Stimulated activated naive CD8-positive, alpha-beta T cell treated with anti-CD3 and anti-CD28 coated beads, Interleukin-15, amount 100 ng/mL, for 72 hours (primary cell): ENCODE measurements around the gene ASTN2.

Source experiments
- ATAC-seq: fragments of 150-1000 bp; cut with Tn5 transposase; 2 replicates; pipeline ENCODE4 v1.10.0; 2021; ENCODE audit warnings: mild to moderate bottlenecking, moderate library complexity
- DNase-seq, 2 donors: peaks; one replicate each; pipeline ENCODE4 v3.0.0; 2021 to 2022
- H3K27ac Mint-ChIP-seq, 2 donors: one replicate each; pipeline ENCODE4 v1.8.0; 2022; ENCODE audit warnings: mild to moderate bottlenecking in 2 of 2, mixed read lengths in 2 of 2, moderate library complexity in 2 of 2
- H3K27me3 Mint-ChIP-seq: one replicate; pipeline ENCODE4 v1.8.0; 2022; ENCODE audit warnings: mixed read lengths
- H3K4me1 Mint-ChIP-seq: one replicate; pipeline ENCODE4 v1.8.0; 2022; ENCODE audit warnings: mild to moderate bottlenecking, mixed read lengths
- H3K4me3 Mint-ChIP-seq, 2 donors: one replicate each; pipeline ENCODE4 v1.8.0; 2022; ENCODE audit warnings: mild to moderate bottlenecking in 2 of 2, mixed read lengths in 2 of 2, moderate library complexity in 1 of 2
- H3K9me3 Mint-ChIP-seq, 2 donors: one replicate each; pipeline ENCODE4 v1.8.0; 2022; ENCODE audit warnings: mixed read lengths in 2 of 2

The ASTN2 gene

DNA sequence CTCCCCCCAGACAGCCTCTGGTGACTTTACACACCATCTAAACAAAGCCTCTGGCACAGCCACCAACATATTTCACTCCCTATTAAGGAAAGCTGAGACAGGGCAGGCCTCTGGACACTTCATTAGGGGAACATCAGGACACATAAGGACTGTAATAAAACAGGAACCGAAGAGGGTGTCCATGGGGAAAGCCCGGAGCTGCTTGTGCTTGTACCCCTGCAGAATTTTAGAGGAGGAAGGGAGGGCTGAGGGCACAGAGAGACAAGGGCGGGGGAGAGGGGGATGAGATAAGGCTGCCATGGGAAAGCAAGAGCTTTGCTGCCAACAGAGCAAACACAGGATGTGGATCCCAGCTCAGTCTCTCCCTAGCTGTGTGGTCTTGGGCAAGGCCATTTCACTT, 138.4 kb downstream of the ASTN2 start:
- H3K4me1 Mint-ChIP-seq = no peaks in the 10 kb centered on the region
- no peak overlapping the region for H3K4me3 Mint-ChIP-seq
- no peak overlapping the region for H3K27ac Mint-ChIP-seq
- DNase-seq (no peak), ATAC-seq (no peak)
- peaks cover 9 to 10% of the 10 kb centered on the region in 2 donors for H3K9me3 Mint-ChIP-seq
- H3K27me3 Mint-ChIP-seq = no peaks in the 10 kb centered on the region

DNA sequence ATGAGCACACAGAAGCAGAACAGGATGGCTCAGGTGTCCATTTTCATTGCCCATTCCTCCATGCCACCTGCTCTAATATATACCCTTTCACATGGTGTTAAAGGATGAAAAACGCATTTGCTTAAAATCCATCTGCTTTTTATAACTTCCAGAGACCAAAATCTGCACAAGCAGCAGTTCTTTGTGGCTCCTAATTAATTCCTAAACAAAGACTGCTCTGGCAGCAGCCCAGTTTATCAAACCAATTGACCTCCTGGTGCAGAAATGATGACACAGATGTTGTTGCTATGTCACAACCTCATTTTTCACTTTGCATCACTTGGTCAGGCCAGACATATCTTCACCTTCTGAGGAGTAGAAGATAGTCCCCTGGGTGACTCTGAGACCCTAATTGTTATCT, 141.2 kb downstream of the ASTN2 start:
- Mint-ChIP-seq H3K27me3 (no peaks in the 10 kb centered on the region), H3K9me3 (peaks cover 0 to 15% of the 10 kb centered on the region in 2 donors), H3K27ac (no peak overlapping the region), H3K4me3 (no peak overlapping the region), H3K4me1 (no peaks in the 10 kb centered on the region)
- ATAC-seq (no peak), DNase-seq (no peak)

DNA sequence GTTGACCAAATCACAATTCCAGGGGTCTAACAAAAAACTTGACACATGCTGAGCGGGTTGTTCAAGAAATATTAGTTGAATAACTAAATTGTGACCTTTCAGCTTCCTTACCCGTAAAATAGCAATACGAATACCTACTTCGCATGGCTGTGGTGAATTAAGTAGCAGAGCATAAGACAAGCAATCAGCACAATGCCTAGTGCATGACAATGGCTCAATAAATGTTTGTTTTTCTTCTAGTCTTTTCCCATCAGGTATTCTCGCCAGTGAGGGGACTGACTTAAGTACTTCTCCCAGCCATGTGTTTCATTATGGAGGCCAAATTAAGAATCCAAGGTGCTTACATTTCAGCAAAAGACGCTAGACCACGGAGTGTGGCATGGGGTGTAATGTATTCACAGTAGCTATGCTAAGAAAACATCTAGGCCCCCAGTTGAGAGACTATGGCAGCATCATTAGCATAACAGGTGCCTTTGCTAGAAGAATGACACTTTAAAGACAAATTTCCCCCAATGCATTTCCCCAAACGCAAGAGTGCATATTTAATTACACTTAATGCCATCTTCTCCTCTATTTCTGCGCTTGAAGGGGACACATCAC, 145.9 kb downstream of the ASTN2 start:
- no peak for ATAC-seq
- no peak for DNase-seq
- Mint-ChIP-seq H3K27ac (no peak overlapping the region), H3K9me3 (peaks cover 0 to 15% of the 10 kb centered on the region in 2 donors), H3K27me3 (no peaks in the 10 kb centered on the region), H3K4me3 (no peak overlapping the region), H3K4me1 (no peaks in the 10 kb centered on the region)

DNA sequence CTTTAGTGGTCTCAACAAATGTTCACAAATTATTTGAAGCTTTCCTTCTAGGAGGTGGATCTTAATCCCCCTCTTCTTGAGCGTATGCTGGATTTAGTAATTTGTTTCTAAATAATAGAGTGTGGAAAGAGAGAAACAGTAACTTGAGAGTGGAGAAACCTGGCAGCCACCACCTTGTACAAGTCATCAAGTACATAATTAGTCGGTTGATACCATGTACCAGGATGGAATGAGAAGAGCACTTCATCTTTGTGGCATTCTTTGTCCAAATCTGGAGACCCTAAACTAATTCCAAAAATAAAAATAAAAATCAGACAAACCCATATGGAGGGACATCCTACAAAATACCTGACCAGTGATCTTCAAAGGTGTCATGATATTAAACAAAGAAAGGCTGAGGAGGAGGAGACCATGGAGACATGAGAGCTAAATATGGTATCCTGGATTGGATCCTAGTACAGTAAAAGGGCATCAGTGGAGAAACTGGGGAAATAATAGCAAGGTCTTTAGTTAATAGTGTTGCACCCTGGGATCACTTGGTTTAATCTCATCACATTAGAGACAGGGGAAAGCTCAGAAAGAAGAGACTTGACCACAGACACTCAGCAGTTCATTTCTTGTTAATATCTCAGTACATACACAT, 147.9 kb downstream of the ASTN2 start:
- Mint-ChIP-seq H3K27me3 (peaks cover 6% of the 10 kb centered on the region), H3K9me3 (peaks cover 4 to 8% of the 10 kb centered on the region in 2 donors), H3K27ac (no peak overlapping the region), H3K4me3 (no peak overlapping the region), H3K4me1 (no peaks in the 10 kb centered on the region)
- ATAC-seq (no peak), DNase-seq (no peak)

DNA sequence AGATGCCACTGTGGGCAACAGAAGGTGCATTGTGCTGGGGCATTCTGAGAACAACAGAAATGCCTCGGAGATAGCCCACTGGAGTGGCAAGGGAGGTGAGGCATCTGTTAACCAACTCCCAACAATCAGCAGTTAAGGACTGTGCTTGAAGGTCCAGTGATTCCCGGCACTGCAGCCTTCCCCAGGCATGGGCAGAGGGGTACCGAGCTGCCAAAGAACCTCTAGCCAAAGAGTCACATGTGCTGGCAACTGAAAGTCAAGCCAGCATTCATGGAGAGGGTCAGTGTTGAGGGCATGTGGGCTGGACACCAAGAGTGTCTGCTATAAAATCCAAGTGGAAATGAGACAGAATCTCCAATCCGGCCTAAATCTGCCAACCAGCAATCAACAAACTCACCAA, 149.6 kb downstream of the ASTN2 start:
- Mint-ChIP-seq H3K4me3 (no peak overlapping the region), H3K27ac (no peak overlapping the region), H3K4me1 (no peaks in the 10 kb centered on the region), H3K27me3 (peaks cover 6% of the 10 kb centered on the region), H3K9me3 (peaks cover 0 to 8% of the 10 kb centered on the region in 2 donors)
- no peak for ATAC-seq
- DNase-seq = no peak

DNA sequence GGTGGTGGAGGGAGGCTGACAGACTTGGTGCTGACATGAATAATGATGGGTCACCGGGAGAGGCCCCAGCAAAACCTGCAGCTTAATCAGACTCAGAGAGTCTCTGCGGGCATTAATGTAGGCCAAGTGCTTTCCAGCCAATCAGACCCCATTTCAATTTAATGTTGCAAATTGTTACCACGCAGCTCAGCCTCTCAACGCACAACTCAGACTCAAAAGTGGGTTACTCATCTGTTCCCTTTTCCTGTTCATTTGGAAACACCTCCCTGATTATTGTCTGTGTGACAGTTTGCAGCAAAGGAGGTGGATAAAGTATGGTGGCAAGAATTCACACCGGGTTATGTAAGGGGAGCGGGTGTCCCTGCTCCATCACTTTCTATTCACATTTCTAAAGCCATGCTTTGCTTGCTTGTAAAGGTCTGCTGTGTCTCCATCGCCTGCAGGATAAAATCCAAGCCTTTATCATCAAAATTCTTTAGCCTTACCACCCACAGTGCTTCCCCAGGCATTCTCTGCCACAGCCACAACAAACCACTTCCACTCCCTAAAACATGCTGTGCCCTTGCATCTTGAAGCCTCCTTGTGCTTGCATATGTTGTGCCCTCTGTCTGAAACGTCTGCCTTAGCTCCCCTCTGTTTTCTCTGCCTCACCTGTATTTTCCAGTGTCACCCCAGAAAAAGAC, 156.5 kb downstream of the ASTN2 start:
- Mint-ChIP-seq H3K4me3 (no peak overlapping the region), H3K27me3 (peaks cover 6% of the 10 kb centered on the region), H3K27ac (no peak overlapping the region), H3K4me1 (no peaks in the 10 kb centered on the region), H3K9me3 (peaks cover 0 to 8% of the 10 kb centered on the region in 2 donors)
- no peak for DNase-seq
- no peak for ATAC-seq

DNA sequence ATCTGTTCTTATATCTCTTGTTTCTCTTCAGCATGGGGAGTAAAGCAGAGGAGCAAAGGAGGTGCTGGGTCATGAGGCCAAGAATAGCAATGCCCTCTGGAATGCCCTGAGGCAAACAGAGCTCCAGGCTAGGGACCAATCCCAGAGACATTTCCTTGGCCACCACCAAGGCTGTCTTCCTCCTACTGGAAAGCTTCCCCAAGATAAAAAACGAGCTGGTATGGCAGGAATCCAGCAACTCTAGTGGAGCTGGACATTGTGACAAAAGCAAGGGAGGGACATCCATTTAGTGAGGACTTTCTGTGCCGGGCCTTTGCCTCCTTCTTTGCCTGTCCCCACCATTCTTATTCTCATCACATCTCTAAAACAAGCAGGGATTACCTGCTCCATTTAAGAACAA, 161.6 kb downstream of the ASTN2 start:
- Mint-ChIP-seq H3K4me3 (no peak overlapping the region), H3K27me3 (no peaks in the 10 kb centered on the region), H3K4me1 (no peaks in the 10 kb centered on the region), H3K27ac (peak overlapping the region in 1 of 2 donors; percentile 12), H3K9me3 (peaks cover 8 to 15% of the 10 kb centered on the region in 2 donors)
- DNase-seq = no peak
- ATAC-seq = no peak

DNA sequence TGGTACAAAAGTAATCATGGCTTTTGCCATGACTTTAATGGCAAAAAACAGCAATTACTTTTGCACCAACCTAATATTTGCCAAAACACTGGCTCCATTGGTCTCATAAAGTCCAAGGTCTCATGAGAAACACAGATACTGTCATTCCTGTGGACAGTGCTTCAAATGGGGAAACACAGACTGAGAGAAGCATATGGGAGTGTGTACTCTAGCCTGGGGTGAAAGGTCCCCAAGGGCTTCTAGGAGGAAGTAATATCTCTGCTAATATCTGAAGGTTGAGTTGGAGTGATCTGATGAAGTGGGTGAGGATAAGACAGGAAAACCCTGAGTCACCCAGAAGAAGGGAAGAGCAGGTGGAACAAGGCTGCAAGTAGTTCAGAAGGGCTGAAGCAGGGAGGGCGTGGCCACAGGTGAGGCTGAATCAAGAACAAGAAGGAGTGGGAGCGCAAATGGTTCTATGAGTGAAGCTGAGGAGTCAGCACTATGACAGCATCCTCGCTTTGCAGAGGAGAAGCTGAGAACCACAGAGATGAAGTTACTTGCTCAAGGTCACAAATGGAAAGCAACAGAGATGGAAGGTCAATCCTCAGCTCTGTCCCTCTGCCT, 164.1 kb downstream of the ASTN2 start:
- ATAC-seq = no peak
- Mint-ChIP-seq H3K27ac (no peak overlapping the region), H3K9me3 (peaks cover 8 to 23% of the 10 kb centered on the region in 2 donors), H3K4me1 (no peaks in the 10 kb centered on the region), H3K27me3 (no peaks in the 10 kb centered on the region), H3K4me3 (no peak overlapping the region)
- no peak for DNase-seq

DNA sequence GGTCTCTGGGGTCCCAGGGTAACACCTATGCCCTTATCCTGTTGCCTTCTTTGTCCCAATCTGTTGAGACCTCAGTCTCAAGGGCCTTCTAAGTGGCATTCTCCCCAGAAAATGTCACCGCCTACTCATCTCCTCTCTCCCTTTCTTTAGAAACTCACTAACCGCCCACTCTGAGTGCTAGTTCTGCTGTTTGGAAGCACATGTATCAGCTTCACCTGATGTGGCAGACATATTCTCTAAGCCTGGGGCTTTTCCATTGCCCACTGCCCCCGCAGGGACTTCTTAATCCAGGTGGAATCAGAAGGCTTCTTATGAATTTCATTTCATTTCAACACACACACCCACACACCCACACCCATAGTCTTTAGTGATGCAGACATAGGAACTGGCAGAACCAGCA, 165.1 kb downstream of the ASTN2 start:
- no peak overlapping the region for H3K27ac Mint-ChIP-seq
- DNase-seq = no peak
- H3K4me1 Mint-ChIP-seq = no peaks in the 10 kb centered on the region
- H3K27me3 Mint-ChIP-seq = no peaks in the 10 kb centered on the region
- no peak for ATAC-seq
- peaks cover 8 to 28% of the 10 kb centered on the region in 2 donors for H3K9me3 Mint-ChIP-seq
- no peak overlapping the region for H3K4me3 Mint-ChIP-seq

DNA sequence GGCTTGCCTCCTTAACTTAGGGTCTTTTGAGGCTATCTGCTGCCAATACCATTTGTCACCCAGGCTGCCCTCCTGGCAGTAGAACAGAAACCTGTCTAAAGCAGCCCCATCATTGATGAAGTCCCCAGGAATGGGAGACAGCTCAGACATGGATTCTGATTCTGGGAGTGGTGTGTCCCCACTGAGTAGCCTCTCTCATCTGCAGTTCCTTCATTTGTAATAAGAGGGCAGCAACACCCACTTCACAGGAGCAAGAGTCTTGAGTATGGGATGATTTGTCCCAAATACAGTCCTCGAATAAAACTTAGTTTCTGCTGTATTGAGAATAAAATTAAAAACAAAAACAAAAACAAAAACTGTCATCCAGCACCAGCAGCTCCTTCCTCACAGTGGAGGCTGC, 167.6 kb downstream of the ASTN2 start:
- ATAC-seq (no peak), DNase-seq (no peak)
- Mint-ChIP-seq H3K27ac (no peak overlapping the region), H3K4me1 (no peaks in the 10 kb centered on the region), H3K9me3 (peaks cover 8 to 28% of the 10 kb centered on the region in 2 donors), H3K27me3 (no peaks in the 10 kb centered on the region), H3K4me3 (no peak overlapping the region)

DNA sequence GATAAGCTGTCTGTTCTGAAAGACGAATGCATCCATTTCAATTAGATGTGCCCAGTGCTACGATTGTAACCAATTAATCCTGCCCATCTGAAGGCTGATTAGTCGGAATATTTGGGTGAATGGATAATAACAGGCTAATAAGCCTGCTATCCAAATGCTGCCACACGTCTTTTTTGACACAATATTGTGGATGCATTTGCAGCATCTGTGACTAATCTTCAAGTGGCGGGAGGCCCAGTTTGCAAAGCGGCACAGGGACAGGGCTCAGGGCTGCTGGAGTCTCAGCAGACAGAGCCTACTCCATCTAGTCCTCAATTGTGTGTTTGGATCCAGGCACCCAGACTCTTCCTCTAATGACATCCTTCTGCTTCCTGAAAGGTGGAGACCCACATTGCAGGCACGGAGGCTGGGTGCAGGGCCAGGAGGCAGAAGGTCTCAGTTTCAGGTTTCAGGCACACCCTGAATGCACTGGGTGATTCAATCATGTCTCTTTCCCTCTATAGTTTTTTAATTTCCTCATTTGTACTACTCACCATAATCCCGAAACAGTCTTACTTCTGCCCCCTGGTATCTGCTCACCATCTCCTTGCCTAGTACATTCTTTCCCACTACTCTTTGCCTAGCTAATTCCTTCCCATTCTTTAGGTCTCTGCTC, 169.6 kb downstream of the ASTN2 start:
- no peak for ATAC-seq
- H3K27me3 Mint-ChIP-seq = no peaks in the 10 kb centered on the region
- DNase-seq = no peak
- no peaks in the 10 kb centered on the region for H3K4me1 Mint-ChIP-seq
- no peak overlapping the region for H3K27ac Mint-ChIP-seq
- peaks cover 4 to 33% of the 10 kb centered on the region in 2 donors for H3K9me3 Mint-ChIP-seq
- H3K4me3 Mint-ChIP-seq = no peak overlapping the region

DNA sequence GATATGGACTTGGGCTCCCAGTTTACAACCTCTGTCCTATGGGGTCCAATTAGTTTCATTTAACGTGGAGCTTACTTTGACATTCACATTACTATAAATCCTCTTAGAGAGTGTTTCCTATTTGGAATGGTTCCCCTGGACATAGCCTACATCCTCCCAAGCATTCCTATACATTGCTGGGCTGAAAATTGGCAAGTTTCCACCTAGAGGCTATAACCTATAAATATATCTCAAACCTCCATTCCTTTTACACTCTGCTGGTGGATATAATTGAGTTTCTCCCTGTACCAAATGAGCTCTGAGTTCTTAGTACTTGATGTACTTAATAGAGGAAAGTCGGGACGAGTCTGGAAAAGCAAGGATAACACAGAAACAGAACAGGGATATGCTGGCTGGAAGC, 172.8 kb downstream of the ASTN2 start:
- Mint-ChIP-seq H3K9me3 (peaks cover 0 to 25% of the 10 kb centered on the region in 2 donors), H3K4me3 (no peak overlapping the region), H3K27ac (no peak overlapping the region), H3K4me1 (no peaks in the 10 kb centered on the region), H3K27me3 (no peaks in the 10 kb centered on the region)
- DNase-seq (no peak), ATAC-seq (no peak)

DNA sequence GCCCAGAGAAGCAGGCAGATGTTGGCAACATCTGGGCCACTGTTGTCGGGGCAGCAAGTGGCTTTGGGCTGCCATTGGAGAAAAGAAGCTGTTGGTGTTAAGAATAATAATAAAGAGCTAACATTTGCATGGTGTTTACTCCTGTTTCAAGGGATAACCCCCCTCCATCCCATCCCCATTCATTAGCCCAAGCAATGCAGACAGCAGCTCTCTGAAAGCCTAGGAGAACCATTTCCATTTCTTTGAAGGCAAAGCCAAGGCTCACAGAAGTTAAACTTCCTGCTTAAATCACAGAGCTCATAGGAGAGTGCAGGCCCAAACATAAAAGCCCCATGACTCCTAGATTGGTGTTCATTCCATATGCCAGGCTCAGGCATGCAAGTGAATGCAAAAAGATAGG, 175.4 kb downstream of the ASTN2 start:
- Mint-ChIP-seq H3K4me1 (no peaks in the 10 kb centered on the region), H3K27me3 (no peaks in the 10 kb centered on the region), H3K4me3 (no peak overlapping the region), H3K27ac (no peak overlapping the region), H3K9me3 (peaks cover 0 to 17% of the 10 kb centered on the region in 2 donors)
- no peak for DNase-seq
- no peak for ATAC-seq

DNA sequence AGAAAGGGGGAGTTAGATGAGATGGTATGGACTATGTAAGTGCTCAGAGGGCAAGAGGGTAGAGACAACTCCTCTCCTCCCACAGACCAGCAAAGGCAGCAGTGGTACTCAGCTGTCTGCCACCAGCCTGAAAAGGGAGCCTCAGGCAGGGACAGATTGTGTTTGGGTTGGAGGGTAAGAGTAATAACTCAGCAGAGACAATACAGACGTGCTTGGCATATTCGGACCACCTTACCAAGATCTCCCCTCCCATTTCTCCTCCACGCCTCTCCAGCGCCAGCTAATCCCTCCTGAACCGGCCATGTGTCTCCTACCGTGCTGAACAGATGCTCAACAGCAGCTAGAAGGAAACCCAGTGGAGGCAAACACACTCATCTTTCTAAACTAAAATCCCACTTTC, 180.8 kb downstream of the ASTN2 start:
- Mint-ChIP-seq H3K4me1 (no peaks in the 10 kb centered on the region), H3K27ac (no peak overlapping the region), H3K4me3 (no peak overlapping the region), H3K9me3 (peaks cover 0 to 5% of the 10 kb centered on the region in 2 donors), H3K27me3 (no peaks in the 10 kb centered on the region)
- DNase-seq = no peak
- no peak for ATAC-seq

DNA sequence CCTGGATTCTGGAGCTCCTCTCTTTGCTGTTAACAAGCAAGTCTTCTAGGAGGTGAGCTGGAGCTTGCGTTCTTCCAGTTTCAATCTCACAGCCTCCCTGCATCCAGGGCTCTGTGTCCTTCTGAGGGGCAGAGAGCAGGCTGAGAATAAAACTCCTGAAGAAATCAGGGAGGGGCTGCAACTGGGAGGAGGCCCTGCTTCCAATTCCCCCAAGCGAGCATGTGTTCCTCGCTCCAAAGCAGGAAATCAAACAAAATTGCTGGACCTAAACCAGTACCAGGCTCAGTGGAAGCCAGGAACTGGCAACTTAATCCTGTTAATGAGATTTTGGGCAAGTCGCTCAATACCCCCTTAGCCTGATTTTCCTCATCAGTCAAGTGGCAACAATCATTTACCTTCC, 181.8 kb downstream of the ASTN2 start:
- ATAC-seq (no peak), DNase-seq (no peak)
- peak overlapping the region in 1 of 2 donors; percentile 4 for H3K27ac Mint-ChIP-seq
- no peaks in the 10 kb centered on the region for H3K27me3 Mint-ChIP-seq
- no peaks in the 10 kb centered on the region for H3K4me1 Mint-ChIP-seq
- H3K9me3 Mint-ChIP-seq = peaks cover 0 to 8% of the 10 kb centered on the region in 2 donors
- H3K4me3 Mint-ChIP-seq = no peak overlapping the region

DNA sequence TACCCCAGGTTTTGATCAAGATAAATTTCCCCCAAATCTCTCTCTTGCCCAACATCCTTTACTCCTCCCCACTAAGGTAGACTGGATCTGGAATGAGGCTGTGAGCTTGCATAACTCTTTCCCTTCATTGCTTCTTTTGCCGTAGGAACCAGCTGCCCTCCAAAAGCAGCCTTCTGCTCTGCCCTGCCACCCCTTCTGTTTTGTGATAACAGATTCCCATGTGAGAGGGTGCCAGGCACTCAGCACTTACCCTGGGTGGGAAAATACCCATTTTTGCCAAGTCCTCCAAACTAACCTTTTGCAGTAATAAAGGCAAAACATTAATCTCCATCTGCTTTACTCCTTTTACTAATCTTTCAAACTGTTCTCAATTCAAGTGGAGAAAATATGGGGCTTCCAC, 182.6 kb downstream of the ASTN2 start:
- Mint-ChIP-seq H3K27ac (no peak overlapping the region), H3K4me1 (no peaks in the 10 kb centered on the region), H3K9me3 (peaks cover 3 to 8% of the 10 kb centered on the region in 2 donors), H3K4me3 (no peak overlapping the region), H3K27me3 (no peaks in the 10 kb centered on the region)
- DNase-seq (no peak), ATAC-seq (no peak)
